GM18951 (cell line): Measurements from ENCODE around the gene MLST8.

Experiments
- POLR2A ChIP-seq: IDR thresholded peaks from 4 replicates; pipeline ENCODE4 v1.6.1; 2011; ENCODE audit warnings: mild to moderate bottlenecking; ENCODE audit not compliant: insufficient read length, insufficient read depth; ENCODE audit errors: extremely low read depth
- in situ Hi-C: fragments of 300-500 bp; cut with MboI; formaldehyde crosslinking; loops from one replicate; pipeline ENCODE4 v1.12.0; 2022; ENCODE audit warnings: low sequenced_read_pairs, mixed read lengths, inconsistent platforms; ENCODE audit not compliant: unreplicated experiment

MLST8 gene

DNA sequence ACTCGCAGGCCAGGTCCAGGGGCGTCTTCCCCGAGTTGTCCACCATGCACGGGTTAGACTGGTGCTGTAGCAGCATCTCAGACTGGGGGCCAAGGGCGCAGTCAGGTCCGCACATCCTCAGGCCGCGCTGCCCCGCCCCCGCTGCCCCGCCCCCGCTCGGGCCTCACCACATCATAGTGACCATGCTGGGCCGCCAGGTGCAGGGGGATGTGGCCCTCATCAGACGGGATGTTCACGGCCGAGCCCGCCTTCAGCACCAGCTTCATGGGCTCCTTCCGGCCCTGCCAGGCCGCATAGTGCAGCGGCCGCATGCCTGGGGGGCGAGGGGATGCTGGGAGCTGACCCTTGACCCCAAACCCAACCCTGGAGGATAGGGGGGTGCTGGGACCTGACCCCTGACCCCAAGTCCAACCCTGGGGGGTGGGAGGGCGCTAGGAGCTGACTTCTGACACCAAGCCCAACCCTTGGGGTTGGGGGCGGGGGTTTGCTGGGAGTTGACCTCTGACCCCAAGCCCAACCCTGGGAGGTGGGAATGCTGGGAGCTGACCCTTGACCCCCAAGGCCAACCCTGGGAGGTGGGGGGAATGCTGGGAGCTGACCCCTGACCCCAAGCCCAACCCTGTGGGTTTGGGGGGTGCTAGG, 15.9 kb upstream of the MLST8 start:
- no peak for TF ChIP-seq POLR2A

DNA sequence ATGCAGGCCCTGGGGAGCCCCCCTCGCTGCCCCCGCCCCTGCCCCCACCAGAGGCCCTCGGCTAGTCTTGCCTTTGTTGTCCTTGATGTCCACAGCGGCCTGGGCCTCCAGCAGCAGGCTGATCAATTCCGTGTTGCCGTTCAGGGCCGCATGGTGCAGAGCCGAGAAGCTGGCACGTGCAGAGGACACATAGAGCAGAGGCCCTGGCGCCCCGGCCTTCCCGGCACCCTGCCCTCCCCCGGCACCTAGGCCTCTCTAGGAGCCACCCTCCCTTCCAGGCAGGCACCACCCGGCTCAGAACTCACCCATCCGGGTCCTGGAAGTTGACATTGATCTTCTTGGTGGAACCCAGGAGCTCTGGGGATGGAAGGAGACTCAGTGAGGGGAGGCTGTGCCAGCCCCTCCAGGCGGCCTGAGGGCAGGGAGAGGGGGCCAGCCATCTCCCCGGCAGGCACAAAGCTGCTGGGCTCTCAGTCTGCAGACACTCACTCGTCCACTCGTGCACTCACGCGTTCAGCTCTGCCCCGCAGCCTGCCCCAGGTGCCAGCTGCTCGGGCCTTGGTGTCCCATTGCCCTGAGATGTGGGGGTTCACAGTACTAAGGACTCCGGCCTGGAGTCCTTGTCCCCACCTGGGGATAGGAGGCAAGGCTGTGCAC, 15.1 kb upstream of the MLST8 start:
- in situ Hi-C loops: no loop called here

More for the DNA sequence above, 15.9 kb upstream of the MLST8 start:
- in situ Hi-C loops: no loop called here

DNA sequence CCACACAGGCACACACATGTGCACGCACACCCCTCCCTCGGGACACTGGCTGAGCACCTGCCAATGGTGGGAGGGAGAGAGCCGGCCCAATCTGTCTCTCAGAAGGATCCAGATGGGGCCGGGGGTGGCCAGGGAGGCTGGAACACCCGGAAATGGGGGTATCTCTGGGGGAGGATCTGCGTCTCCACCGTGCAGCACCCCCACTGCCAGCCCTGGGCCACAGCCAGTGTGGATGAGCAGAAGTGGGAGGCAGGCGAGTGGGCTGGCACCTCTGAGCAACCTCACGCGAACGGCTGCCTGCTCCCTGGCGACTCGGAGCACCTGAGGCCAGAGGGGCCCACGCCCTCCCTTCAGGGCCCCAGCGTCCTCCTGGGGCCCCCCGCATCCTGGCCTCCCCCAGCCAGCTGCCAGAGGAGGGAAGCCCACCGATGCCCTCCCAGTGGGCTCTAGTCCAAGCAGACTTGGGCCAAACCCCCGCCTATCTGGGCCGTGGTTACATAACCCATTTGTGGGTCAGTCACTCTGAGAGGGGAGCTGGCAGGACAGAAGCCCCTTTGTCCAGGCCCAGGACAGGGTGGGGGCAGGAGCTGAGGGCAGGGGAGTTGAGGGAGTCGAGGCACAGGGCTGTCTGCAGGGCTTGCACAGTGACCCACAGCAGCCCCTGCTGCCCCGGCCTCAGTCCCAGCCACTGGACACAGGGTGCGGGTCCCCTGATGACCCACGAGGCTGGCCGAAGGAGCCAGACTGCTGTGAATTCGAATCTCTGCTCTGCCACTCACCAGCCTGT, 14.4 kb upstream of the MLST8 start:
- in situ Hi-C loops: no loop called here
- TF ChIP-seq POLR2A: no peak

More for the DNA sequence above, 15.1 kb upstream of the MLST8 start:
- no peak for TF ChIP-seq POLR2A

DNA sequence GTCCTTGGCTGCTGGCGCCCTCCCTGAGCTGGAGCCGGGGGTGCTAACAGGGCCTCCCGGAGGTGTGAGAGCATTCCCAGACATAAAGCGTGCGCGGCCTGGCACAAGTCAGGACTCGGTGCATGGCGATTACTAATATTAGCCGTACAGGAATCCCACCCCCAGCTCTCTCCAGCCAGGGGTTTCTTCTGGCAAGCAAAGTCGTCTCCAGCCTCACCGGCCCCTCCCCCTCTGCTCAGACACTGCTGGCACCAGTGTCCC, 13.9 kb upstream of the MLST8 start:
- in situ Hi-C loops: no loop called here

DNA sequence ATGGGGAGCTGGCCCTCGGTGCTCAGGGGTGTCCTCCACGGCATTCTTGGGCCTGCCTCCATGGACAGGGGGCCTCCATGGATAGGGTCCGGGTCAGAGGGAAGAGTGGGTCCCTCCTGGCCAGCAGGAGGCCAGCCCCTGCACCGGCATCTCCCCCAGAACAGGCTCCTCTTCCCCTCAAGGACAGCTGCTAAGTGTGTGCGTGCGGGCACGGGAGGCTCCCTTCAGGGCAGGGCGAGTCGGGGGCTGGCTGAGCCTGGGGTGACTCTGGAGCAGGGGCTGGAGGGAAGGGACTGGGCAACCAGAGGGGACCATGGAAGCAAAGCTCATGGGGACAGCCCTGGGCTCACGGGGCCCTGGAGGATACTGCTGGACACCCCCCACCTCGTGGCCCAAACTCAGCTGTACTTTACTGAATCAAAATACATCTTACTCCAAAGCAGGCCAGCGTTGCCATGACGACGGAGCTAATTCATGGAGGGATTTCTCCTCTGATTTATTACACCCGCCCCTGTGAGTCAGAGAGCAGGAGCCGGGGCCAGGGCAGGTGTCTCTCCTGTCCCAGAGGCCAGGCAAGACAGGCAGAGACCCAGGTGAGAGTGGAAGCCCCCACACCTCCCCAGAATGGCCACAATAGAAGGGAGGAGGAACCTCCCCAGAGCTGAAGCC, 11.0 kb upstream of the MLST8 start:
- in situ Hi-C loops: no loop called here
- TF ChIP-seq POLR2A: no peak

More for the DNA sequence above, 13.9 kb upstream of the MLST8 start:
- TF ChIP-seq POLR2A: no peak

DNA sequence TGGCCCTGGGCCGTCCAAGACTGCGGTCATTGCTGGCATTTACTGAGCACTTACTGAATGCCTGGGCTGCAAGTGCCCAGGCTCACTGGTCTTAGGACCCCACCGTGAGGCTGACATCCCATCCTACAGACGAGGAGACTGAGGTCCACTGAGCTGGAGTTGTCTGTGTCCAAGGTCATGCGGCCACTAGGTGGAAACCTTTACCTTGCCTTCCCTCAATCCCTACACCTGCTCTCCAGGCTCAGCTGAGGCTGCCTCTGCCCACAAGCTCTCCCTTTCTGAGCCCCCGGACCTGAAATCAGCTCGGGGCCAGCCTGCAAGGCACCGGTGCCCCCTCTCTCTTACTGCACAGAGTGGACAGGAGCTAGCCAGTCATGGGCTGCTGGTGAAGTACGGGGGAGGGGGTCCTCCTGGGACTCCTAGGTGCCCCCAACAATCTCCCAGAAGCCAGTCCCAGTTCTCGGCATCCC, 10.4 kb upstream of the MLST8 start:
- in situ Hi-C loops: no loop called here
- TF ChIP-seq POLR2A: no peak

DNA sequence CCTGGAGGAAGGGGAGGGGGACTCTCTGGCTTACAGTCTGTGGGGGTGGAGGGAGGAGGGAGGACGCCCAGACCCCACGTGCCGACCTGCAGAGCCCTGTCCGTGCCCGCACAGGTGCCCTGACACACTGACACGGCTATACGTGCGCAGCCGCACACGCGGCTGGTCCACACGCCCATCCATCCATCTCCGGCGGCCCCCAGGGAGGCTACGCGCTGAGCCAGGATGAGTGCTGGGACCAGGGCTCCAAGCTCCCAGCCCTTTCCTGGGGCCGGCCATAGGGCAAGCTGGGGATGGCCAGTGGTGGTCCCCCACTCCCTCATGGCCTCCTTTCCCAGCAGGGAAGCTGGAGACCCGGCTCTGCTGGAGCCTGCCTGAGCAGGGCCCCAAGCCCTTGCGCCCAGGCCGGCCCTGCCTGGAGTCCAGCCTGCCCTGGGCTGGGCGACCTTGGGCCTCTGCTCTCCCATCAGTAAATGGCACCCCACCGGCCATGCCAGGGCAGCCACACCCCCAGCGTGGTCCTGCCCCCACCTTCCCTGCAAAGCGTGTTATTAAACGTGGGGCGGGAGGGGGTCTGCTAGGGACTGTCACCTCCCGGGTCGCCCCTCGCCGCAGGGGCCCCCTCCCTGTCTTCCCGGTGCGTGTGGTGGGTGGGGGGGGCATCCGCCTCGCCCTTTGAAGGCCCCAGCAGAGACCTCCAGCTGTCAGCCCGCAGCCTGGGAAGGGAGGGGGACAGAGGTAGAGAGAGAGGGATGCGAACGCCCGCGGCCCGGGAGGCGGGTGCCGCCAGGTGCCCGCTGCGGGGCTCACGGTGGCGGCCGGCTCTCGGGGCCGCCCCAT, 9.7 kb upstream of the MLST8 start:
- in situ Hi-C loops: no loop called here
- no peak for TF ChIP-seq POLR2A

DNA sequence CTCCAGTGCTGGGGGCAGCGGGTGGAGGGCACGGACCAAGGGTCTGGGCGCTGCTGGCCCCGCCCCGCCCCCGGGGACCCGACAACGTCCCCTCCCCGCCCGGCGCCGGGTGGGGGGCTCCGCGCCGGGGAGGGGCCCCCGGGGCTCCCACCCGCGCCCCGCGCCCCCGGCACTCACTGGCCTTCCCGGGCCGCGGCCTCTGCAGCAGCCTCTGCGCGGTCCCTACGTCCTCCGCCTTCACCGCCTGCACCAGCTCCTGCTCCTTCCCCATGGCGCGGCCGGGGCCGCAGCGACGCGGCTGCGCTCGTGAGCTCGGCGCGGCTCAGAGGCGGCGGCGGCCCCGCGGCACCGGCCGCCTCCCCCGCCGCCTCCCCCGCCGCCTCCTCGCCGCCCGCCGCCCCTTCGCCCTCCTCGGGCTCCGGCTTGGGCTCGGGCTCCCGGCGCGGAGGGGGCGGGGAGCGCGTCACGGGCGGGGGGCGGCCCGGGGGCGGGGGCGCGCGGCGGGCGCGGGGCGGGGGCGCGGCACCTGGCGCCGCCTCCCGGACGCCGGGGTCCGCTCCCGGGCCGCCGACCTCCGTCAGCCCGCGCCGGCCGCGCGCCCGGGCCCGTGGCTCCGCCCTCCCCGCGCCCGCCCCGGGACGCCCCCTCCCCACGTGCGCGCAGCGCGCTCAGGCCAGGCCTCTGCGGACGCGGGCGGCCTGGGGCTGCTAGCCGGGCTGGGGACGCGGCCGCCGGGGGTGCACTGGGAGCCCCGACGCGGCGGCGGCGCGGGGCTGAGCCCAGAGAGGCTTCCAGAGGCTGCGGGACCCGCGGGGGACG, 8.9 kb upstream of the MLST8 start, which contains the start of gene CASKIN1:
CASKIN1 (minus strand) TSS at position 444 of the 819 bp plus-strand sequence; CDS start at position 271, 173 bp downstream.
- no peak for TF ChIP-seq POLR2A
- in situ Hi-C loops: no loop called here

DNA sequence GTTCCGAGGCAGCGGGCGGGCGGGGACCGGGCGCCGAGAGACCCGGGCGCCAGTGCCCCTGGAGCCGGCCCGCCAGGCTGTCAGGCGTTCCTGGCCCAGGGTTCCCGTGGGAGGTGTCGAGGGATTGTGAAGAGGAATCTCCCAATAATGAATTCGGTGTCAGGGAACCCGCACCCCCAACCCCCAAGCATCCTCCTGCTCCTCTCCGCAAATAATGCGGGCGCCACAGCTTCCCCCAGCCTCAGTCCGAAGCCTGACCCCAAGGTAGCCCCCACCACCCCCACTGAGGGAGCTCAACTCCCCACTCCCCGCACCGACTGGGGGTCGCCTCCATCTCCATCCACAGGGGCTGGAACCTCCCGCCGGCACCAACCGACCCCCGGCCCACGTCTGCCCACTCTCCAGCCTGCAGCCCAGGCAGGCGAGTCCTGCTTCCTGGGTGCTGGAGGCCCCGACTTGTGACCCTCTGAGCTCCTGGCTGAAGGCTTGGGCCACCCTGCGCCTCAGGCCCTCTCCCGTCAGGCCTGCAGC, 8.2 kb upstream of the MLST8 start:
- no peak for TF ChIP-seq POLR2A
- in situ Hi-C loops: no loop called here

DNA sequence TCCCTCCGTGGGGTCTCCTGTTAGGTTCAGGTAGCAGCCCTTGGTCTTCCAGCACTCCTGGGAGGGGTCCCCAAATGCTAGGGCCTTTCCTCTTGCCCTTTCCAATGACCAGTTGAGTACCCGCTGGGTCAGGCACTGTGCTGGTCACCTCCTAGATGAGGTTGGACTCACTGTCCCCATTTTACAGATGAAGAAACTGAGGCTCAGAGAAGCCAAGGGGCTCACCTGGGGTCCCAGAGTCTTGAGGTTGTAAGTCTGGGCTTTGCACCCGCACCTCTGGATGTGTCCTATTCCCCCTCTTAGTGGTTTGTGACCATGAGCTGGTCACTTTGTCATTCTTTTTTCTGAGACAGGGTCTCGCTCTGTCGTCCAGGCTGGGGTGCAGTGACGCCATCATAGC, 7.5 kb upstream of the MLST8 start:
- in situ Hi-C loops: no loop called here
- no peak for TF ChIP-seq POLR2A

DNA sequence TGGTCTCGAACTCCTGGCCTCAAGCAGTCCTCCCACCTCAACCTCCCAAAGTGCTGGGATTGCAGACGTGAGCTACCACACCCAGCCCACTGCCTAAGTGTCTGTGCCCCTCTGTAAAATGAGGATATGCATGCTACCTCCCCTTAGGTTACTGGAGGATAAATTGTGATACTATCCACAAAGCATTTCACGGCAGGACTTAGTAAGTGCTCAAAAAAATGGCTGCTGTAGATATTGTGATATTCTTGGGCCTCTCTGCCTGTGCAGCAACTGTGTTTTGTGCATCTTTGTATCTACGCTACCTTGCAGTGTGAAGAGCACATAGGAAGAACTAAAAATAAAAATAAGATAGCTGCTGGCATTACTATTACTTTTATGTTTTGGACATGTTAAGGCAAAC, 7.0 kb upstream of the MLST8 start:
- TF ChIP-seq POLR2A: no peak
- in situ Hi-C loops: no loop called here

DNA sequence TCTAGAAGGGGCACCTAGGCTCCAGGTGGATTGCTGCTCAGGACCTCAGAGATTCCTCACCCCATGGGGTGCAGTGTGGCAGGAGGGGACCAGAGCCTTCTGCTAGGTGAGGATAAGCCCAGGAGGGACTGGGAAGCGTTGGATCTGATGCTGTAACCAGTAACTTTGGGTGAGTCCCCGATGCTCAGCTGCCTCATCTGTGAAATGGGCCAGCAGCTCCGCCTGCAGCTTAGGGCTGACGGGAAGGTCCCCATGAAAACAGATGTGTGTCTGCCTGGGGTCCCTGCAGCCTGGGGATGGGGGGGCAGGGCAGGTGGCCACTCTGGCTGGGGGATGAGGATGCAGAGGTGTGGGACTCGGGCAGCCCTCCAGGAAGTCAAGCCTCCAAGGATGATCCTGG, 6.2 kb upstream of the MLST8 start:
- in situ Hi-C loops: no loop called here

More for the DNA sequence above, 6.2 kb upstream of the MLST8 start:
- TF ChIP-seq POLR2A: no peak
